Left lobe of liver (tissue), 2 donors: ENCODE results near the gene XCL2. TPM values are rescaled to one million over a fixed set of nuclear protein-coding genes. Genes with fewer than 3 reads are reported as not detected.

Experiments
- ATAC-seq: fragments of 200-7000 bp; cut with Tn5 transposase; one replicate; pipeline ENCODE4 v1.9.1; 2020; ENCODE audit warnings: mild to moderate bottlenecking, moderate library complexity
- DNase-seq: peaks from one replicate; pipeline ENCODE4 v3.0.0-alpha.2; 2020; ENCODE audit warnings: low spot score
- total RNA-seq: library from RNA; stranded (reverse); gene quantifications from one replicate; pipeline ENCODE4 v1.2.1, GENCODE V29; 2021
- donor health status: DM: no; HTN: no; CAD: no; lungs with moderate emphysema.
- donor health status: DM: no; HTN: yes; CAD: no.

XCL2 gene
- total RNA-seq, 1 donor from 2014 or later: not detected

DNA sequence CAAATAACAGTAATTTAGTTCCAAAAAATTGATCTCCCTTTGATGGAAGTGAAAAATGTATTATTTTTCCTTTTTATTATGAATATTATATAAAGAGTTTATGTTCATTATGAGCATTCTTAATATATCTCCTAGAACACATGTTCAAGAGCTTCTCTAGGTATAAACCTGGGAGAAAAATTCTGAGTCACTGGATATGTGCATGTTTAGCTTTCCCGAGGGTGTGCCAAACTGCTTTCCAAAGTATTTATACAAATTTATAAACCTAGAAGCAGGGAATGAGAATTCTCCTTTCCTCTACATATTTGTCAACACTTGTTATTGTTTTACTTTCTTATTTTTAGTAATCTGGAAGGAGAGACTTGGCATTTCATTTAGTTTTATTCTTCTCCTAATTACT, 25.0 kb downstream of the XCL2 start:
- ATAC-seq: no peak

GRCh38 chr1:168518201-168518689, 25.6 kb downstream of the XCL2 start:
- DNase-seq (no peak), ATAC-seq (no peak)

More for the DNA sequence above, 25.0 kb downstream of the XCL2 start:
- no peak for DNase-seq

GRCh38 chr1:168514455-168514854, 29.3 kb downstream of the XCL2 start:
- DNase-seq: no peak
- no peak for ATAC-seq

DNA sequence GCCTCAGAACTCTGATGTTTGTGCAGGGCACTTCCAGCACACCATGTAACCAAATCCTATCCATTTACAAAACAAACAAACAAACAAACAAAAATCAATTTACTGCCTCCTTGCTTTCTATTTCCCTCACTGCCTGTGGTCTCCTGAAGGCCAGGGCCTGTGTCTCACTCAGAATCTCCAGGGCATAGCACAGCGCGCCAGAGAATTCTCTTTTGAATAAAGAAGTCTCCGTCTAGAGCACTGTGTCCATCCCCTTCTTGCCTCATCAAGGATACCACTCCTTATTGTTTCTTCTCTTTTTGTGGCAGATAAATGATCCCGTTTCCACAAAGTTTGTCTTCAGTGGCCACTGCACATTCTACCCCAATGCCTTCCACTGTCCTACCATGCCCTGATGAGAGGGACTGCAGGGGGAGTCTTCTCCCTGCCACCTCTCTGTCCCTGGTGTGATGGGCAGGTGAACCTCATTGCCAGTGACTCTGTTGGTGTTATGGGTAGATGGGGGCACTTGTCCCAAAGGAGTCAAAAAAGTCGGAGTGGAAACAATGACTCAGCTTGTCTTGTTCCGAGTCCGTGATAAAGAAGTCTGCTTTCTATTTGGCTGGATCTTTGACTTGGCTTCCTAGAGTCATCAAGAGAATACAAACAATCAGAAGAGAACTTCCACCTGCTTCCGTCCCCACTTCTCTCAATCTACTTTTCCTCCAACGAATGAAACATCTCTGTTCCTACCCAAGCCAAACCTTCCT, 30.0 kb downstream of the XCL2 start:
- no peak for DNase-seq
- no peak for ATAC-seq

DNA sequence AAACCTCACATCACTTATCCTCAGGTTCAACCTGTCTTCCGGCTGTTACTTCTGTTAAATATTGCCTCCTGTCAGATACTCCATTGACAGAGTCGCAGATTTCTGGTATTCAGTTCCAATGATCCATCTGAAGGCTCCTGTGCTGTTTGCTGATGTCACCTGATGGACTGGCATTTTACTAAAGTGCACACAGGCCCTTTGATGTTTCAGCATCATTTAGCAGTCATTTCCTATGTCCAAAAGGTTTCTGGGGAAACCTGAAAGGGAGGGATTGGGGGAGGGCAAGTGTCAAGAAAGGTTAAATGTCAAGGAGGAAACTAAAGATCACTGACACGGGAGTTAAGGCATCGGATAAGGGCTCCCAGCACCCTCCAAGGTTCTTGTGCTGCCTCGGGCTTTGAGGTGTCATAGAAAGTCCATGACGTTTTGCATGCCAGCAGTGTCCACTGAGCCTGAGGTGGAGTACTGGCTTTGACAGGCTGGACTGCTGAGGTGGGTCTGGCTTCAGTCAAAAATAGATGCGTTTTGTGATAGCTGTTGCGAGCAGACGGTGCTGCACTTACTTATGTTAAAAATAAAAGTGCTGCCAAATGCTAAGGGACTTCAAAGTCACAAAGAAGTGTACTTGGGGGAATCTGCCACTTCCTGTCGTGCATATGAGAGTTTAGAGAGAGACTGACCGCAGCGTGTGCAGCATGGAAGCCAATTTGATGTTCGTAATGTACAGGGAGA, 30.8 kb downstream of the XCL2 start:
- no peak for ATAC-seq
- no peak for DNase-seq

DNA sequence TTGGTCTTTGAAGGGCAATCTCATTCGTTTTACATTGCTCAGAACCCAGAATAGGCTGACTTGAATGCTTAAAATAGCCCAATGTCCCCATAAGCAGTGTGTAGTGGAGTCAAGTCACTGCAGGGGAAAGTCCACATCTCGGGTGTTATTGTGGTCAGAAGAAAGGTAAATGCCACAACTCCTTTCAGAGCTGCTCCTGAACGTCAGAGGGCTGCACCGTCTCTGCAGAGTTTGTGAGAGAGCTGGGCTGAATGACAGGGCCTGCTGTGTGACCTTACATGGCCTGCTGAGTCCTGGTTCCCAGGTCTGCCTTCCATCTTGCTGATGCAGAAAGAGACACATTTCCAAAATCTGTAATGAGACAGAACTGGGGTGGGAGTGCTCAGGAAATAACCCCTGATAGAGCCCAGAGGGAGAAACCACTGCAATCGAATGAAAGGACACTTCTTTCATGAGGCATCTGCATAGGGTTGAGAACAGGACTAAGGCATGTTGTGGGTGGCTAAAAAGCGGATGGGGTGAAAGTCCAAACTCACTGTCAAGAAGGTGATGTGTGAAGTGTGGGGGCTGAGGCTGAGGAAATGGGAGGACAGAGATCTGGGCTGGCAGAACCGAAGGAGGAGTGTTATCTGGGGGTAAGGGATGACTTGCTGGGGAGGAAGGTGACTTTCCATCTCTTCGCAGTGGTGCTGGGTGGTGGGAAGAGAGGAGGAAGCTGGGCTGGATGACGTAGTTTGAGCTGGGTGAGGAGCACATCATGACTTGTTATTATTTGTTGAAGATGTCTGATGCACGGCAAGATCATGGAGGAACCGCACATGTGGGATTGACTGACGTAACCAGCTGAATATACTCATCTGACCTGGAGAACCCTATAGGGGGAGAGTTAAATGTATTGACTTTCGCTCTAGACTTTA, 33.7 kb downstream of the XCL2 start:
- no peak for ATAC-seq
- no peak for DNase-seq

DNA sequence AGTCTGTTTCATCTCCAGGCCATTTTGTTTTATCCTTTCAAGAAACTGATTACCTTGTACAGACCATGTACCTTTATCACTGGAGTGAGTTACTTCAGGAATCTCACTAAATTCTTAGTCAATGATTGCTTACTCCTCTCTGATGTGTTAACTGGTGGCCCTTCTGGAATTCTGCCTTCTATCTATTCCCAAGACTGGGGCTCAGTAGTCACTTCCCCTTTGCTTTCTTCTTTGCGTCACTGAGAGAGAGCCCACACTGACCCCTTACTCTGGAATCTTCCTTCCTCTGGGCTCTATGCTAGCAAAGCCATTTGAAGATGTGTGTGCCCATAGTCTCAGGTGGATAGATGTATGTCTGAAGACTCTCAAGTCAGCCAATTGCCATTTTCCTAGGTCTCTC, 34.6 kb downstream of the XCL2 start:
- DNase-seq: no peak
- no peak for ATAC-seq

DNA sequence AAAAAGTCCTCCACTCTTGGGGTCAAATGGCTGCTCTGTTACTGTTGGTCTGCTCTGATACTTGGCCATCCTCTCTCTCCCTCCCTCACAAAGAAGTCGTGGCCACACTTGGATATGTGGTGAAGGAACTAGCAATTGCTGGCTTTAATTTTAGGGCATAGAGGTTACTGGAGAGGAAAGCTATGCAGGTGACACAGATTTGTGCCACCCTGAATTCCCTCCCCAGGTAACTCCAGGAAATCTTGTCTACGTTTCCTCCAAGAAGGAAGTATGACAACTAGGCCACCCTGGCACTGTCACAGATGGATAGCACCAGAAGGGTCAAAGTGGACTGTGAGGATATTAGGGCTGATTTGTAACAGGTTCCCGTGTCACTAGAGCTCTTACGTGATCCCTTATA, 36.0 kb downstream of the XCL2 start:
- no peak for ATAC-seq
- no peak for DNase-seq

- DNase-seq: no peak
- no peak for ATAC-seq
These were observed 36.6 kb downstream of the XCL2 start for GRCh38 chr1:168507231-168507630.

DNA sequence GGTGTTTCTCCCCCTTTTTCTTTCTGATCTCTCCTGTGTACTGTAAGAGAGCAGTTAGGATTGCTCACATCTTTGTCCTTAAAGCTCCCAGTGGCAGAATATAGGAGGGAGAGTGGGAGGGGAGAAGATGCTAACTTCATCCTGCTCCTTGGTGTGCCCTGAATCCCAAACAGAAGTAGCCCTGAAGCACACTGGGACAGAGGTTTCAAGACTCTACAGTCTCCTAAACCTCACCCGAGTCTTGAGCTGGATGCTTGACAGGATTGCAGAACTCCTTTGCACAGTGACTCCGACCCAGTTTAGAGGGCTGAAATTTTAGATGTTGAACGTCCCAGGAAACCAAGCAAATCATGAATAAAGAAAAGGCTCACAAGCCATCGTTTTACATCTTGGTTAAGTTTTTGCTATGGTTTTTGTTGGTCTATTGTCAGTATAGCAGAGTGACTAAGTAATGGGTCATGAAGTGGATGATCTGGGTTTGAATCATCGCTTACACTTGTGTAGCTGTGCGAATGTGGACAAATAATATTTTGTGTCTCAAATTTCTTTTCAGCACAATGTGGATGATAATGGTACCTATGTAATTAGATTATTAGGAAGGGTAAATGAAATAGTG, 37.5 kb downstream of the XCL2 start:
- ATAC-seq: no peak
- no peak for DNase-seq

- DNase-seq (no peak), ATAC-seq (no peak)
These were observed 38.8 kb downstream of the XCL2 start for GRCh38 chr1:168505006-168505405.

DNA sequence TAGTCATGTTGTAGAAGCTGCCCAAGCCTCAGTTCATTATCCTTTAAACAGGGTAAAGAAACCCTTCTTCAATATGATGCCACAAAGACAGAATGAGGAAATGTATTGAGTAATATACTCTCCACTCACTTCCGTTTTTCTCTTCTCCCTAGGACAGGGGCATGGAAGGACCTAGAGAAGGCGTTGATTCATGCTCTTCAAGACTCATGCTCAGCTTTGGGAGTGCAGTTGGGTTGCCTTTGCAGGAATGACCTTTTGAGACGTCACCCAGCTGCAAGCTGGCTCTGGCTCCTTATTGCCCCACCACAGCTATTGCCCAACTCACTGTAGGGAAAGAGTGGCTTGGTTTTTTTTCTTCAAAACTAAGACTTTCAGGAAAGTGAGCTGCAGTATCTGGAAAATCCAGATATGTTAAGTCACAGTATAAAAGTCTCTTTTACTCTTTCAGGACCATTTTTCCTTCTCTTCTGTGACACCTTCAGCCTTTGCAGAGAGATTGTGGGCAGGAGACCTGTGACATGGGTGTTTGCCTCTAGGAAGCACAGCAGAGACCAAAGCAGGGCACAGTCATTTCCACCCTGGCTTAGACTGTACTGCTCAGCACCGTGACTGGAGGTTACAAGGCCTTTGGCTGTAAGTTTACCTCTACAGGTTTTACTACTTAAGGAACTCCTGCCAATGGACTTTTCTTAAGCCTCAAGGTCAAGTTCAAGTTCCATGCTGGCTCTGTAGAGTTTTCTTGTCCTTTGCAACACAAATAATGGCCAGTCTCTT, 39.5 kb downstream of the XCL2 start:
- ATAC-seq (peak; percentile 92), DNase-seq (peak; percentile 75)

GRCh38 chr1:168499688-168500049, 44.1 kb downstream of the XCL2 start:
- ATAC-seq (no peak), DNase-seq (no peak)

DNA sequence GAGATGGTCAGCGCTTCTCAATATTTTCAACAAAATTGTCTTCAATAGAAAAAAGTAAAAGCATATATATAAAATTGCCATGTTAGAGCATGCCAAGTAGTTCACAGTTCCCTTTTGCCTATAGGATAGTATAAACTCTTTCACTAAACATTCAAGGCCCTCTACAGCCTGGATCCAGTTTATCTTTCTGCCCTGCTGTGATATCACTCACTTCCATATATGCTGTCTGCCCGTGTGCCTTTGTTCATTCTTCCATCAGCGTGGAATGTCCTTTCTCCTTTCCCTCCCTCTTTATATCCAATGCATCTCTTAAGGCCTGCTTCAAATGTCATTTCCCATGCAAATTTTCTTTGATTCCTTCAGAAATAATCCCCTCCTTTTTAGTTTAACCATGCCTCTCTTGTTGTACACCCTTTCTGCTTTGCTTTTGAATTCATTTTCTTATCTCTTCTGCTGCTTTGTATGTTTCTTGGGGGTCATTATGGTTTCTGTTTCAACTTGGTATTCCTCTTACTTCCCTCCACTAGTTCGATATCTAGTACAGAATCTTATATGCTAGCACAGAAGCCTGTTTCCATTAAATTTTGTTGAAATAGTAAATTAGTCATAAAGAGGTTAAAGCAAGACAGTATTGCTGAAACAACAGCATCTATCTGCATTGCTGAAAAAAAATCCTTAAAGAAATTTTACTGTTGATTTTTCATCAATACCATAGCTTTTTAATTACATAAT, 44.7 kb downstream of the XCL2 start:
- ATAC-seq: no peak
- no peak for DNase-seq

DNA sequence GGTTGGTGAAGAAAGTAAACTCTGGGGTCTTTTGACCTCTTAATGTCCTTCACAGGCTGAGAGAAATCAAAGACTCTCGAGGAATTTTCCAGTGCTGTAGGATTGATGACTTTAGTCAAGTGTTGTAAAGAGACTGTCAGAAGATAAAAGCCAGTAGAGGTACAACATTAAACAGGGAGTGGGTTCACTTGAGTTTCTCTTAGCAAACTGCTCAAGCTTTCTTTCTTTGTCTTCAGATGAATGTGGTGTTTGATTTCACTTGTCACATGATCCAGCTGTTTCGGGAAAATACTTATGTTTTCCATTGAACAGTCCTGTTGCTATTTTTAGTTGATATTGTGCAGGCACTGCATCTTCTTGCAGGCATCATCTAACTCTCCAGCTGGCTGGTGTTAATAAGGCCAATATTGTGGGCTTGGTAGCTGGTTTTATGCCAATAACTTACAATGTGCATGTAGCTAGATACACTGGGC, 45.6 kb downstream of the XCL2 start:
- ATAC-seq: no peak
- DNase-seq: no peak

GRCh38 chr1:168497376-168497950, 46.3 kb downstream of the XCL2 start:
- no peak for DNase-seq
- ATAC-seq: no peak

GRCh38 chr1:168491527-168492164, 52.2 kb downstream of the XCL2 start:
- DNase-seq (no peak), ATAC-seq (peak; percentile 57)
